ENCODE results near the gene GABARAP.

GABARAP gene

DNA sequence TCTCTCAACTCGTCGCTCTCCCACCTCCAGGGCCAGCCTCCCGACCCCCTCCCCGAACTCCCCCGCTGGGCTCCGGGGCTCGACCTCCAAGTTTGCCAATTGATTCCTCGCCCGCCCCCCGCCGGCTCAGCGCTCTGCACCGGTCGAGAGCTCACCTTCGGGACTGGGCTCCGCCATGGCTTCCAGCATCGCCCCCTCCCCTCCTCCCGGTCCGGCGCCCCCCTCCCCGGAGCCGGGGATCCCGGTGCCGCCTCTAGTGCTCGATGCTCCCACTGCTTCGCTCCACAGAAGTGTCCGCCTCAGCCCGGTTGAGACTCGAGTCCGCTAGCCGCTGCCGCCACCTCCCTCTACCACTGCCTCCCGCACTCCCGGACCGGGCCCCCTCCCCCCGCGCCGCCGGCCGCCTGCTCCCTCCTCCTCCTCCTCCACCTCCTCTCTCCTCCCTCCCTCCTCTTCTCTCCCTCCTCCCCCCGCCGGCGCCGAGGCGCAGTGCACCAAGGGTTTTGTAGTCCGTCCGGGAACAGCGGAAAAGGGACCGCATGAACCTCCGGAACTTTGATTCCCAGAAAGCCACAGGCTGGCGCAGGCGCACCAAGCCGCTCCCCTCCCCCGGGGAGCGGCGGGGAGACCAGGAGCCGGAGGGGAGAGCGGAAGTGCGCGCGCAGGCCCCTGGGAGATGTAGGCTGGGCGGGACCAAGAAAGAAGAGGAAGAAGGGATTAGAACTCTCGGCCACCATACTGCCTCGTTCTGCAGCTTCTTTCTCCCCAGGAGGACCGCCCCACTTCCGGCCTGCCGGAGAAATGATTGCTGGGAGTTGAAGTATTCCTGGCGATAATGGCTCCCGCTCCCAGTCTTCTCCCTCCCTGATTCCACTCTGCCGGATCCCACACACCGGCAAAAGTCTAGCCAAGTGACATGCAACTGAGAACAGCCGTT lies 2.9 kb downstream of the GABARAP start, which contains the start of gene PHF23:
PHF23 (minus strand) TSS at position 367 of the 937 bp plus-strand sequence; CDS start at position 189, 178 bp downstream.
- peak; percentile 94 for DNase-seq

DNA sequence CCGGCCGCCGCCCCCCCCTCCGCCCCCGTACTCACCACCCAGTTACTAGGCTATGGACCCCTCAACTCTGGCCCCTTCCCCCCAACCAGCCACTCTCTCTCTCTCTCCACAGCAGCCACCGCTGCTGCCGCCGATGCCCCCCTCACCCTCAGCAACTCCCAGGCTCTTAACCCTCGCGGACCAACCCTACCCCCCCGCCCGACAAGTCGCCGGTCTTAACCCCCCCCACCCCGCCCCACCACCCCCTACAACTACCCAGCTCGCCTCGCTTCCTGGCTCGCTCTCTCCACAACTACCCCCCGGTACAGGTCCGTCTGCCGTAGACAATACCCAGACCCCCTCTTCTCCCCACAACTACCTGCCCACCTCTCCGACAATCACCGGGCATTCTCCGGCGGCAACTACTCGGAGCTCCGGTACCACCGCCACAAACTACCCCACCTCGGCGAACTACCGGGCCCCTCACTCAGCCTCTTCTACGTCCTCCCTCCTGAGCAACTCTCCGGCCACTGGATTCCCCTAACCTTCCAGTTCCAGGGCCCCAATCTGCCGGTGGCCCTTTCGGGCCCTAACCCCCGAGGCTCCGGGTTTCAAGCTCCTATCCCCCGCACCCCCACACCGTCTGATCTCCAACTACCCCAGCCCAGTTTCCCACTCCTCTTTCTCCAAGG lies 3.7 kb downstream of the GABARAP start:
- no peak for DNase-seq

DNA sequence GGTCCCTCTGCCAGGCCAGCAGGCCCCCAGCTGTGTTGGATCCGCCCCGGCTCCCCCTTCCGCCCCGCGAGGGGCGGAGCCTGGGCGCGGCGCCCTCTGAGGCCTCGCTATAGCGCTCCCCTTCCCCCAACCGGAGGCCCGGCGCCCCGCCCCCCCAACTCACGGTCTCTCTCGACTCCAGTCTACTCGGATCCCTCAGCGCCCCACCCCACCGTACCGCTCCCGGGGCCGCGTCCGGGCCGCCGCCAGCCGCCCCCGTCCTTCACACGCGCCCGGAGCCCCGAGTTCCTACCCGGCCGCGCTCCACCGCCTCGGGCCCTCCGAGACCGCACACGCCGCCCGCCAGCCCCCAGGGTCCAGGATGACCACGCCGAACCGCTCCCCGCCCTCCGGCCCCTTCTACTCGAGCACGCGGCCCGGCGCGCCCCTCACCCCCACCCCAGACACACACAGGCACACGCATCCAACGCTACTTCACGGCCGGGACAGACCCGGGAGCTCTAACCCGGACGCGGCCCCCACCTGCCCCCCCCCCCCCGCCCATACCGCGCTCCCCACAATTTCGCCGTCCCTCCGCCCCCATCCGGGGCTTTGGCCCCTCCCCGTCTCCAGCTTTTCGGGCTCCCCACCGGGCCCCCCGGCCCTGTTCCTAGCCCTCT lies 4.4 kb downstream of the GABARAP start:
- DNase-seq: peak; percentile 20

DNA sequence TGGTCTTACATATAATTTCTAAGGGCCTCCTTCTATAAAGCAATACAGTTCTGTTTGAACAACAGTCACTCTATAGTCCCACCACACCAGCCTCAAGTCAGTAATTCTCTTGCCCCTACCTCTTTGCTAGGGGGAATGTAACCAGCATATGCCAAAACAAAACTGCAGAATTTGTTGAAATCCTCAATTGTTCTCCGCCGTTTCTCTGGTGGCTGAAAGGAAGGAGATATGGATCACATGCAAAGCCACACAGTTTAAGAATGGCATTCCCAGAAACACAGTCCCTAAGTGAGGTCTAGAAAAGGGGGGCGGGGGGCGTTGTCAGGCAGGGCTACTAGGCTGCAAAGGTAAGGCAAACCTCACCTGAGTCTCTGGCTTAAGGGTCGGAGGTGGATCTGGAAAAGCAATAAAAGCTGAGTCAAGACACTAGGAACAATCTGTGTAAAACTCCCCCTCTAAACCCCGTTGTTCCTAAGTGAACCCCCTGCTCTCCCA lies 4.9 kb downstream of the GABARAP start:
- DNase-seq: no peak

DNA sequence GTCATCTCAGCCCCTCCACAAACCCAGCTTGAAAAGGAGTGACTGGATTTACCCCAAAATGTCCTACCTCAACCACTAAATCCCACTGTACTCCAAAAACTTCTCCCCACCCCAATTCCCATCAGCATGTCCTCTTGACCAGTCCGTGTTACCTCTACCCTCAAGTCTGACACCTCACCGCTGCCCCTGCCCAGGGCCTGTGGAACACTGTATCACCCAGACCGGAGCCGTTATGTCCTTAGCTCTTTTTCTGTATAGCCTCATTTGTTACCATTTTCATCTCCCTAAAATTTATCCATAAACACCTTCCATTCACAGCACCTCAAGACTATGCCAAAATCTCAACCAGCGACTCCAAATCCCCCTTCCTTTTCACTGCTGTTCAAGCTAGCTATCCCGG lies 5.4 kb downstream of the GABARAP start:
- no peak for DNase-seq

DNA sequence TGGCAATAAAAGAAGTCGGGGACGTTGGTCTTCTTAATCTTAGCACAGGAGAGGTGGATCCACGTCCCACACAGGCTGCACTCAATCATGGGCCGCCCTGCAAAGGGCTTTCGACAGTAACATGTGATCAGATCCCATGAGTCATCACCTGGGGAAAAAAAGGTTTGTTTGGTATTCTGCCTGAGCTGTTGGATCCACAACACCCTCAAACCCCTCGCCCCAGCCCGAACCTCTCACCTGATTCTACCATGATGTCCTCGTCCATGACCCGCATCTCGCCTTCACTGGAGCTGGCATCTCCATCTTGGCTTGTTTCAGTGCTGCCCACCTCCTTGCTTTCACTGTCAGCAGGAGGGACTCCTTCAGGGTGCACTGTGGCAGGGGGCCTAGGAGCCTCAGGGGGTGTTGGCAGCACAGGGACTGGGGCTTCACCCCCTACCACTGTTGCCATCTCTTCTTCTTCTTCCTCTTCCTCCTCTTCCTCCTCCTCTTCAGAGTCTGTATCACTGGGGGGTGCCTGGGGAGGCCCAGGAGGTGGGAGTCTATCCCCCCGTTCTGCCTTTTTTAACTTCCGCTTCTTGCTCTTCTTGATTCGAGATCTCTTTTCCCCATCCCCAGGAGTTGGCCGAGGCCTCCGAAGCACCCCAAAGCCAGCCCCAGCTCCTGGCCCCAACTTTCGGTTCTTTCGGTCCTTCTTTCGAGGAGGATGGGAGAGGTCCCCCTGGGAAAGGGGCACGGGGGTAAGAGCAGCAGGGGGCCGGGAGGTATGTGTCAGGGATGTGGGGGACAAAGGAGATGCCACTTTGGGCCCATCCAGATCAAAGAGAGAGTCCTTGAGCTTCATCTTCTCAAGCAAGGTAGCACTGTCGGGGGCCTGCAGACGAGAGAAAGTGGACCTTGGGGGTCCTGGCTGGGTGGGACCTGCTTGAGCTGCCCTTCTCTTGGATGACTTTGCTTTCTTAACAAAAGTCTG lies 6.3 kb downstream of the GABARAP start:
- DNase-seq: no peak

DNA sequence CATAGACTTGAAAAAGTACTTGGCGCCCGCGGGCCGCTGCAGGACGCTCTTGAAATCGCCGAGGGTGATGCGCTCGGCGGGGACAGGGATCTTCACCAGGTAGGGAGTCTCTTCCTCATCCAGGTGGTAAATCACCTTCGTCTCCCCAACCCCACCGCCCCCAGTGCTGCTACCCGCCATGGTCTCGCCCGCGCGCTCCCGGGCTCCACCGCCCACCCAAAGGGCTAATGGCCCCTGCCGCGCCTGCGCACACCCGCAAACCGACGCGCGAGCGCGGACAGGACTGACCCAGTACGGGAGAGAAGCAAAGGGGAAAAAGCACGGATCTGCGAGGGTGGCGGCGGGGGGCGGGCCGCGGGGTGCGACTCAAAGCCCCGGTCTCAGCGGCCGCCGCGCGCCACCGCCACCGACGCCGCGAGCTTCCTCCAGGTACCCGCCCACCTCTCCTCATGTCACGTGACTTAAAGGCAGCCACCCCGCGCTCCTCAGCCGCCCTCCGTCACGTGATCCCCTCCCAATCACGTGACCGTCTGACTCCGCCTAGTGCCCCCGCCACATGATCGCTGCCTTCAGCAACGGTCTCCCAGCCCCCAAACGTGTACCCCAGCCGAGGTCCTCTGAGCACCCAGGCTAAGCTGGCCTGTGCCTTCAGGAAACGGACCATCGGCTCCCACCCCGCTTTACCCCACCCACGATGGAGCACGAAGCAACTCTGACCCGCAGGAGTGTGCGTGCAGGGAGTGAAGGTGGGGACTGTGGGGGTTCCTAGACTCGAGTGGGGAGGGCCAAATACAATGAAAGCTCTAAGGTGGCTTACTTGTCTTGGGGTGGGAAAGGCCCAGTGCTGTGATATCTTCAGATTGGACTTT lies 7.9 kb downstream of the GABARAP start, which contains the start of gene DVL2:
DVL2 (minus strand) TSS at position 435 of the 869 bp plus-strand sequence; CDS start at position 180, 255 bp downstream.
- DNase-seq: peak; percentile 93

DNA sequence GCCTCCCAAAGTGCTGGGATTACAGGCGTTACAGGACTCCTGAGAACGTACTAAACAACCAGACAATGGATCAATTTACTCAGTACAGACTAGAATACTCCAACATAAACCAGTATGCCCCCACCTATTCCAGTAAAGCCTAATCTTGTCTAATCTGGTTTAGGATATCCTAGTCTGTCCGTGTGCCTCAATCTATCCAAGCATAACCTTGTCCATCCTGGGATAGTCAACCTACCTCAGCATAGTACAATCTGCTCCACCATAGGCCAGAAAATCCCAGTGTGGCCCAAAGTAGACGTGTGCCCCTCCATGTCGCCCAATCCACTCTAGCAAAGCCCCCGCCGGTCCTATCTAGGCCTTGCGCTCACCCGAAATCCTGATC lies 8.6 kb downstream of the GABARAP start:
- no peak for DNase-seq

DNA sequence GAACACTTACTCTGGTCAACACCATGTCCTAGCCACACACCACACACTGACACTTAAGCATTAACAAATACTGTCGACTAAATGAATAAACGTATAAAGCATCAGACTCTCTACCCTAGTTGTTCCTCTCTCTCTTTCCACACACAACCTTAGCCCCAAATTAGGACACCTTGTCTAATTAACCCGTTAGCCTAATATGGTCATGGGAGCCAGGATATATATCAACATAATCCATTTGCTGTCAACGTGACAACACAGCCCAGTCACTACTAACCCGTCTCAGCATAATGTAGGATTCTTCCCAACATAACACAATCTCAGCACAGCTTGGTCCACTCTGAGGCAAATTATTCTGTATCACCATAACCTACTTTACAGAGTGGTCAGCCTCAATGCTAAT lies 10.1 kb downstream of the GABARAP start:
- no peak for DNase-seq

DNA sequence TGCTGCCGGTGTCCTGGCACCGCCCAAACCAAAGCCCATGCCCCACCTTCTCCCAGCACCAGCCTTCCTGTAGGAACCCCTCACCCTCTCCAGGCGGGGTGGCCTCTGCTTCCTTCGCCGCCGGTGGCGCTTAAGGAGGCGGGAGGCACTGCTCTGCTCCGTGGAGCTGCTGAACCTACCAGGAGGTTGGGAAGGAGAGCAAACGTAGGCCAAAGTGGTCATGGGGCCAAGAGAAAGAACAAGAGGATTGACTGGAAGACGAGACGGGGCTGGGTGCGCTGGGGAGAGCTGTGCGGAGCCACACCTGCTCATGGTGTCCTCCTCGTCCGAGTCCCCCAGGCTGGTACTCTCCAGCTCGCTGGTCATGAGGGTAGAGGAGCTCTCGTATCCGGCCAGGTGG lies 12.7 kb downstream of the GABARAP start:
- no peak for DNase-seq

DNA sequence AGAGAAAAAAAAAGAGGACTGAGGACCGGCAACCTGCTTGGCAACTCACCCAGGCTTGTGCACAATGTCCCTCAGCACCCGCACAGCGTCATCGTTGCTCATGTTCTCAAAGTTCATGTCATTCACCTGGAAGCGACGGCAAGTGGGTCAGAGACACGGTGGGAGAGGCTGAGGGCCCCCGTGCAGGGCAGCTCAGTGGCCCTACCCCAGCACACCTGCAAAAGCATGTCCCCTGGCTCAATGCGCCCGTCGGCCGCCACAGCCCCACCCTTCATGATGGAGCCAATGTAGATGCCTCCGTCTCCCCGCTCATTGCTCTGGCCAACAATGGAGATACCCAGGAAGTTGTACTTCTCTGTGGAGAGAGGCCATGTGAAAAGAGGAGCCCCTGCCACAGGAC lies 13.3 kb downstream of the GABARAP start:
- DNase-seq: no peak

DNA sequence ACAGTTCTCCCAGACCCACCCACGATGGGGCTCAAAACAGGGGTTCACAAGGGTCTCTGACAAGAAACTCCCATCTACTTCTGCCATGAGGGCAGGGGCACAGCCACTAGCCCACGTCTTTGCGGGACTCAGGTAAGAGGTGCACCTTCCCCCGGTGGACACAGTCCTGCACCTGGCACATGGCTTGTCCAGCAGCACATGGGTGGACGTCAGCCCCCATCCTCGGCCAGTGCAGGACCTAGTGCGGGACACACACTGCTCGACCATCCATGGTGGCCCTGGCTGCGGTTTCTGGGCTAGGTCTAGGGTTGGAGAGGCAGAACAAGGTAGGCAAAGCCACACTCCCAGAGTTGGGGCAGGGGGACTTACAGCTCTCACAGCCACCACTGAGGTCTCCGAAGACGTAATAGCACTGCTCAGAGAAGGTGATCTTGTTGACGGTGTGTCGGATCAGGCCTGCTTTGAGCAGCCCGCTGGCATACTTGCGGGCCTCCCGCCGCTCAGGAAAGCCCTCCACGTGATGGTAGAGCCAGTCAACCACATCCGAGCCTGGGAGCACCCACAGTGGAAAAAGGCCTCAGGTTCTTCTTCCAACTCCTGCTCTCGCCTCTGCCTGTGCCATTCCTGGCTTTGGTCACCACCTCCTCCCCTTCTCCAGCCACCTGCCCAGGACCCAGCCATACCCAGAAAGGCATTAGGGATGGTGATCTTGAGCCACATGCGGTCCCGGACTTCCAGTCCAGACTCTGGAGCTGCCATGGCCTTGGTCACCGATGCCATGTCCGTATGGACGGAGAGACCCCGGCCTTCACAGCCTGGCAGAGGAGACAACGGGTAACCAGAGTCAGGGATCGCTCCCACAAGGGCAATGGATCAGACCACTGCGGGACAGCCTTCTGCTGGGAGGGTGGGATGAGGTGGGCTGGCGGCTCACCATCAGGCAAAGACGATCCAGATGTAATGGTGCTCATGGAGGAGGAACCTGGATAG lies 15.2 kb downstream of the GABARAP start:
- no peak for DNase-seq

DNA sequence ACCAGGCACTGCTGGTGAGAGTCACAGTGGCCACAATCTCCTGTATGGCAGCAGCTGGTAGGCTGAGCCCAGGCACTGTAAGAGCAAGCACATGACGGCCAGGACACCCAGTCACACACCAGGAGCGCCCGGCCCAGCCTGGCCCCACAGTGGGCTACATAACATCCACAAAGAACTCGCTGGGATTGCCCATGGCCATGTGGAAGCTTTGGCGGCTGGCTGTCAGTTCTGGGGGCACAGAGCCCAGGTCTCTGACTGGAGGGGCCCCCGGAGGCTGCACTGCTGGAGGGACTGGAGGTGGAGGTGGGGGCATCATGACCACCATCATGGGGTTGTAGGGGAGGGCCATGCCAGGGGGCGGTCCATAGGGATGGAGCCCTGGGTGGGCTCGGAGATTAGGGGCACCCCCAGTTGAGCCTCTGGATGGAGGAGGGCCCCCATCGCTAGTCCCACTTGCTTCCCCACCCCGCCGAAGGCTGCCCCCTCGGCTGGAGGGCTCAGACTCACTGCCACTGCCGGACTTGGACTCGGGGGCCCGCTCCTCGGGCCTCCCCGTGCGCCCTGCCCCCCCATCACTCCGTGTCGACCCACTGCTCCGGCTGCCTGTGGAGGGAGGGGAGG lies 16.4 kb downstream of the GABARAP start:
- no peak for DNase-seq

DNA sequence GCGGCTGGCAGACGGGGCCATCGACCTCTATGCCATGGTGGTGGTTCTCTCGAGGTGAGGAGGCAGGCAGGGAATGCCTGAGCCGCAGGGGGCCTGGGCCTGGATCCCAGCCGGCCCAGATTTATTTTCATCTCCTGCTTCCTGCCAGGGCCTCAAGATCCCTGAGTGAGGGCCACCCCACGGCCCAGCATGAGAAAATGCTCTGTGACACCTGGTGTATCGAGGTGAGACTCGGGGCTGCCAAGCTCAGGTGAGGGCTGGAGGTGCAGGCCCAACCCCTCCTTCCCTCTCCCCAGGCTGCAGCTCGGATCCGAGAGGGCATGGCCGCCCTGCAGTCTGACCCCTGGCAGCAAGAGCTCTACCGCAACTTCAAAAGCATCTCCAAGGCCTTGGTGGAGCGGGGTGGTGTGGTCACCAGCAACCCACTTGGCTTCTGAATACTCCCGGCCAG lies 17.6 kb downstream of the GABARAP start:
- DNase-seq: no peak

DNA sequence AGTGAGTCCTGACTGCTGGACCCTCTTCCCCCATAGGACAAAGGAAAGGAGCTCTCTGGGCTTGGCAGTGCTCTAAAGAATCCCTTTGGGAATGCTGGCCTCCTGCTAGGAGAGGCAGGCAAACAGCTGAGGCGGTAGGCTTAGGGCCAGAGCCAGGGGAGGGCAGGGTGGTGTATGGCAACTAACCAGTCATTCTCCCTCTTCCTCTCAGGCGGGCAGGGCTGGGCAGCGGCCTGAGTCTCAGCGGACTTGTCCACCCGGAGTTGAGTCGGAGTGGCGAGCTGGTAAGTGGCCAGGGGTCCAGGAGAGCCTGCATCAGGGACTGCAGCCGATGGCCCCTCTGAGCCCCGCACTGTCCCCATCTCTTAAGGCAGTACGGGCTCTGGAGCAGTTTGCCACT lies 18.1 kb downstream of the GABARAP start:
- no peak for DNase-seq

DNA sequence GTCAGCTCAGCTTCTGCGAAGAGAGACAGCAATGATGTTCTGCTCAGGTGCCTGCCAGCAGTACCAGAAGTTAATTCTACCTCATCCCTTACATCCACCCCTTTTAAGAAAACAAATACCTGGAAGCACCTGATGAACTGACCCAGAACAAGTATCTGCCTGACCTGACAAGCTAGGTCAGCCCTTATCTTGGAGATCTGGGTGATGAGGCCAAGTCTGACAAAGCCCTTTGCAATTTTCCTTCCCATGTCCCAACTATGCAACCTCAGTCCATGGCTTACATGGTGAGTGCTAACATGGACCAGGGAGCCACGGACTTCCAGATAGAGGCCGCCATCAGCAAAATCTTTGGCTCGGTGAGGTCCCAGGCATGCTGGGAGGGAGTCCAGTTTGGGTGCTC lies 18.9 kb downstream of the GABARAP start:
- no peak for DNase-seq

DNA sequence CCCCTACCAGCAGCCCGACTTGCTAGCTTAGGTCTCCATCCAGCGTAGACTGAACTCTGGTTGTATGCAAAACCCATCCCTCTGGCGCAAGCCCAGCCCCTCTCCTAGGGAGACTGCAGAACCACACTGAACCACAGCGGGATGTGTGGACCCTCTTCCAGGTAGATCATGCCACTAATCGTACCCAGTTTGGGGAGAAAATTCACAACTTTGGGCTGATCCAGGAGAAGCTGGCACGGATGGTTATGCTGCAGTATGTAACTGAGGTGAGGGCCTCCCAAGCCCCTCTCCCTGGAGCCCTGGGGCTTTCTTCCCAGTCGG lies 19.3 kb downstream of the GABARAP start:
- no peak for DNase-seq

DNA sequence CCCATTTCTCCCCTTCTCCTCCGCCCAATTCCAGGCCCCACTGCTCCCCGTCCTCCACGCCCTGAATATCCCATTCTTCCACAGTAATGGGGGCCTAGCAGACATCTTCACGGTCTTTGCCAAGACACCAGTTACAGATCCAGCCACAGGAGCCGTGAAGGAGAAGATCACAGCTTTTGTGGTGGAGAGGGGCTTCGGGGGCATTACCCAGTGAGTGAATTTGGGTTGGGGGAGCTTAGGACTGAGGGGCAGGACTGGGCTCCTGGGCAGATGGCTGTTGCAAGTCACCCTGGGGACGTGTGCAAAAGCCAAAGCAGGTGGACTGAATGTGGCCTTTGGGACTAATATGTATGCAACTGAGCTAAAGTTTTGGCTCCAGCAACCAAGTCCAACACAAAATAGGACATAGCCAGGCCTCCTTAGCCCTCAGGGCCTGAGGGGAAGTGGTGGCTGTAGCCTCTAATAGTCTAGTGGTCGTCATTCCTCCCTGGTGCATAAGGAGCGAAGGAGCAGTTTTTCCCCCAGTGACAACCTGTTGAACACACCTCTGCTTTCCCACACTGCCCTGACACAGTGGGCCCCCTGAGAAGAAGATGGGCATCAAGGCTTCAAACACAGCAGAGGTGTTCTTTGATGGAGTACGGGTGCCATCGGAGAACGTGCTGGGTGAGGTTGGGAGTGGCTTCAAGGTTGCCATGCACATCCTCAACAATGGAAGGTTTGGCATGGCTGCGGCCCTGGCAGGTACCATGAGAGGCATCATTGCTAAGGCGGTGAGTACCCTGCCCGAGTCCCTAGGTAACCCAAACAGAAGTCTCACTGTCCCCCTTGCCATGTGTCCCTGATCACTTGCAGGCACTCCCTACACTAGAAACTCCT lies 19.9 kb downstream of the GABARAP start:
- no peak for DNase-seq
